ENCODE data around the gene USP22.

- TF ChIP-seq, protein P1, sequence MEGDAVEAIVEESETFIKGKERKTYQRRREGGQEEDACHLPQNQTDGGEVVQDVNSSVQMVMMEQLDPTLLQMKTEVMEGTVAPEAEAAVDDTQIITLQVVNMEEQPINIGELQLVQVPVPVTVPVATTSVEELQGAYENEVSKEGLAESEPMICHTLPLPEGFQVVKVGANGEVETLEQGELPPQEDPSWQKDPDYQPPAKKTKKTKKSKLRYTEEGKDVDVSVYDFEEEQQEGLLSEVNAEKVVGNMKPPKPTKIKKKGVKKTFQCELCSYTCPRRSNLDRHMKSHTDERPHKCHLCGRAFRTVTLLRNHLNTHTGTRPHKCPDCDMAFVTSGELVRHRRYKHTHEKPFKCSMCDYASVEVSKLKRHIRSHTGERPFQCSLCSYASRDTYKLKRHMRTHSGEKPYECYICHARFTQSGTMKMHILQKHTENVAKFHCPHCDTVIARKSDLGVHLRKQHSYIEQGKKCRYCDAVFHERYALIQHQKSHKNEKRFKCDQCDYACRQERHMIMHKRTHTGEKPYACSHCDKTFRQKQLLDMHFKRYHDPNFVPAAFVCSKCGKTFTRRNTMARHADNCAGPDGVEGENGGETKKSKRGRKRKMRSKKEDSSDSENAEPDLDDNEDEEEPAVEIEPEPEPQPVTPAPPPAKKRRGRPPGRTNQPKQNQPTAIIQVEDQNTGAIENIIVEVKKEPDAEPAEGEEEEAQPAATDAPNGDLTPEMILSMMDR (optimal IDR thresholded peaks at IDR 0.05 in 1 of 3, IDR thresholded peaks at IDR 0.05 in 1 of 3, conservative IDR thresholded peaks at IDR 0.05 in 1 of 3; ENCODE audit: extremely low read depth in 1 of 3, insufficient read depth in 2 of 3, low read length in 3 of 3) = no peak
- no peak for TF ChIP-seq EZH2 (IDR thresholded peaks at IDR 0.05; ENCODE audit: low read length)
Observed at GRCh38 chr17:20994779-20995149, 48.0 kb downstream of the USP22 start.

Data from keratinocyte (primary cell).